NCI-H2081 treated with DMSO at 0.1 percent for 48 hours (cell line): ENCODE measurements around the gene HACL1.
"Not testable (repeated sequence)": the region's sequence is repeated elsewhere in the genome, so short reads cannot be mapped to it uniquely, and the experiment has no call there.

Experiments
- DNase-seq: peaks from one replicate; lab custom pipeline; 2025; lab: John Stamatoyannopoulos, UW

Gene HACL1

DNA sequence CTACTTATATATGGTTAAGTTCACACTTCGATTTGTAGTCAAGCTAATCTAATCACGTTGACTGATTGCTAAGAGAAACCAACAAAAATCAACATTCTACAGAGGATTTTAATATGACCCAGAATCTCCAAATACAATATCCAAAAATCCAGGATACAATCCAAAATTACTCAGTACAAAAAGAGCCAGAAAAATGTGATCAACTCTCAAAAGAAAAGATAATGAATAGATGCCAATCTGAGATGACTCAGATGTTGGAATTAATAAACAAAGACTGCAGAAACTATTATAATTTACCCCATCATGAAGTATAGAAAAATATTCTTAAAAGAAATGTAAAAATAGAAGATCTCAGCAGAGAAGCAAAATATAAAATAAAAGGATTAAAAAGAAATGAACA is 22.3 kb downstream of the HACL1 start:
- DNase-seq, result no peak

GRCh38 chr3:15578289-15578867 is 23.0 kb downstream of the HACL1 start:
- DNase-seq, result no peak

- no peak for DNase-seq
Measured at GRCh38 chr3:15576475-15576874, 24.9 kb downstream of the HACL1 start.

GRCh38 chr3:15575446-15575845 is 25.9 kb downstream of the HACL1 start:
- no peak for DNase-seq

GRCh38 chr3:15572138-15572537 is 29.2 kb downstream of the HACL1 start:
- DNase-seq, result no peak

- no peak for DNase-seq
Measured at GRCh38 chr3:15563190-15563589, 38.2 kb downstream of the HACL1 start.

DNA sequence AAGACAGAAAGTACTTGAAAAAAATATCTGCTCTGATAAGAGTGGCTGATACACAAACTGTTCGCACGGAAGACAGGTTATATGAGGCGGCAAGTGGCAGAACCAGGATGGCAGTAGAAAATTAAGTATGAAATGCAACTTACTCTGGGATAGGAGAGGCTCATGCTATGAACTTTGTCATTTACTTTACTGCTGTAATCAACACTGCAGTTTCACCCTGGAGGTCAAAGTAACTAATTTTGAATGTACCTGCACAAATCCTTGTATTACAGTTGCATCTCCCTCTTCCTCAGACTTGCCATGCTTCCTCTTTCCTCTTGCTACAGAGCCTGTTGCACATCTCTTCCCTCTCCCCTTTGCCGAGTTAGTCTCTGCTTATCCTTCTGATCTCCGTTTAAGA is 38.8 kb downstream of the HACL1 start:
- no peak for DNase-seq

DNA sequence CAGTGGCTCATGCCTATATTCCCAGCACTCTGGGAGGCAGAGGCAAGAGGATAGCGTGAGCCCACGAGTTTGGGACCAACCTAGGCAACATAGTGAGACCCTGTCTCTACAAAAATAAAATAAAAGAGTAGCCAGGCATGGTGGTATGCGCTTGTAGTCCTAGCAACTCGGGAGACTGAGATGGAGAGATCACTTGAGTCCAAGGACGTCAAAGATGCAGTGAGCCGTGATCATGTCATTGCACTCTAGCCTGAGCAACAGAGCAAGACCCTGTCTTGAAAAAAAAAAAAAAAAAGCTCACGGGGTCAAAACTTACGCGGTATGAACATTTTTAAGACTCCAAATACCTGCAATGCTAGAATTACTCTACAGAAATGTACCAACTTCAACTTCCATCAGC is 42.8 kb downstream of the HACL1 start:
- DNase-seq, result no peak

GRCh38 chr3:15557511-15557946 is 43.8 kb downstream of the HACL1 start:
- DNase-seq, result peak; percentile 39

- no peak for DNase-seq
Measured at GRCh38 chr3:15556512-15556911, 44.9 kb downstream of the HACL1 start.

GRCh38 chr3:15553749-15554148 is 47.6 kb downstream of the HACL1 start:
- DNase-seq, result no peak

DNA sequence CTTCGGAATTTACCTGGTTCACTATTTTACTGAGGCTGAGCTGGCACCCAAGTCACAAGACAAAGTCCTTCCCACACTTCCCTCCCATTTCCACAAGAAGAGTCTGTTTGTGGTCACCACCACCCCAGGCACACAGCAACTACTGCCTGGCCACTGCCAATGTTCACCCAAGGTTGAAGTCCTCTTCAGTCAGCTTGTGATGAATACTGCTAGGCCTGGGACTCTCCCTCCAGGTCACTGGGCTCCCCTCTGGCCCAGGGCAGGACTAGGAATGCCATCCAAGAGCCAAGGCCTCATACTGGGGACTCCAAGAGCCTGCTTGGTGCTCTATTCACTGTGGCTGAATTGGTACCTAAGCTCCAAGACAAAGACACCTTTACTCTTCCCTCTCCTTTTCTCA is 49.5 kb downstream of the HACL1 start:
- no peak for DNase-seq

DNA sequence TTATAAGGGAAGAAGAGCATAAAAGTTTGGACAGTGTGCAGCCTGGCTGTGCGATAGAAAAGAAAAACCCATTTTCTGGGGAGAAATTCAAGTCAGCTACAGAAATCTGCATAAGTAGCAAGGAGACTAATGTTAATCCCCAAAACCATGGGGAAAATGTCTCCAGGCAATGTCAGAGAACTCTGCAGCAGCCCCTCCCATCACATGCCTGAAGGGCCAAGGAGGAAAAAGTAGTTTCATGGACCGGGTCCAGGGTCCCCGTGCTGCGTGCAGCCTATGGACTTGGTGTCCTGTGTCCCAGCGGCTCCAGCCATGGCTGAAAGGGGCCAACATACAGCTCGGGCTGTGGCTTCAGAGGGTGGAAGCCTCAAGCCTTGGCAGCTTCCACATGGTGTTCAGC is 51.5 kb downstream of the HACL1 start:
- DNase-seq, result no peak

GRCh38 chr3:15542614-15543013 is 58.8 kb downstream of the HACL1 start:
- DNase-seq, result no peak

DNA sequence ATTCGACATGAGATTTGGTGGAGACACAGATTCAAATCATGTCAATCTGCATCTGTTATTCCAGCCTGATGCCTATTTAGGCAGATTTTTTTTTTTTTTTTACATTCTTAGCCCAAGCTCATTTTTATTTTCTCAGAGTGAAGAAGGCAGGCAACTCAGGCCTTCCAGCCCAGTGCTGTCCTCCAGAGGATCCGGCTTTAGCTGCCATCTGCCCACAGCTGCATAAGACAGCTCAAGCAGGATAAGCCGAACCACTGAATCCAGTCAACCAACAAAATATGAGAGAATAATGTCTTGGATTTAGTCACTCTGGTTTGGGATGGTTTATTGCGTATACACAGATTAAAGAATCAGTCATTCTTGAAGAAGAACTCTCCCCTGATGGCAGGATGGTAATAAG is 60.0 kb downstream of the HACL1 start:
- no peak for DNase-seq

DNA sequence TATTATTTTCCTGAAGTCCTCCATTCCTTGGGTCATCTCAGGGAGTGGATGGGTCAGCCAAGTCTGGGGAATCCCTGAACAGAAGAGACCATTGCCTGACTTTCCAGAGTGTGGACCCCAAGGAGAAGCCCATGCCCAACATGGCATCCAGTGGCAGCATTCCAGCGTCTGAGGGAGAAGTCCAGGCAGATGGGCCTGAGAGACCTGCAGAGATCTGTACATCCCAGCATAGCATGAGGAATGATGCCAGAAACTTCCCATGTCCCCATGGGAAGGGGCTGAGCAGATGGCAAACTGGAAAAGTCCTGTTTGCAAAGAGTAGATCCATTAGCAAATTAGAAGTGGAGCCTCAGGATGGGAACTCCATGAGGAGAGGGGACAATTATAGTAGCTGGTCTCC is 62.3 kb downstream of the HACL1 start:
- no peak for DNase-seq

DNA sequence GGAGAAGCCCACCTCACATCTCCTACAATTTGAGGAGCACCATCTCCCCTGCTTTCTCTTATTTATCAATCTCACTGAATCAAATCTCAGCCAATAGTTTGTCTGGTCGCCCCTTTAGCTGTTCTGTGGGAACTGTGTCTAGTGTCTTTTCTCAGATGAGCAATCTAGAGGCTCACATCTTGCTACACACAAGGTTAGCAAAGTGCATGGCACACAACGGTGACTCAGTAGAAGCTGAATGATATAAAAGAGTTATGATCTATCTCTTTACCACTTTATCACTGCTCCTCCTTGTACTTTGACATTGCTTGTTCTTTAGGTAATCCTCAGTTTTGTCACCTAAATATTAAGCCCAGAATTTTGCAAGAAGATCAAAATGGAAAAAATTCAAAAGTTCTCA is 63.0 kb downstream of the HACL1 start:
- no peak for DNase-seq

DNA sequence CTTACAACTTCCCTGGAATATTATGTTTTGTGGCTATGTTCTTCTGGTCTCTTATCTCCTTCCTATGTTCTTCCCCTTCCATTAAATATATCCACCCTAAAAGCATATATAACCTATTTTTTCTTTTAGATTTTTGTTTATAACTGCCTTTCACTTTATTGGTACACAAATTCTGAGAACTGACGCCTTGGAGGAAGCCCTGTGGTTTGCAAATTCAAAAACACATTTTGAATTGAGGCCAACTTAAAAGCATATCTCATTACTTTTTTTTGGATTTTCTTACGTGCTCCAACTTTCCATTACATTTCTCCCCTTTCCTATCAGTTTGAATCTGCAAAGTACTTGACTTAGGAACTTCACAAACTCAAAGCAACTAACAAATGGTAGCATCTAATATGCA is 64.5 kb downstream of the HACL1 start:
- DNase-seq, result no peak

- no peak for DNase-seq
Measured at GRCh38 chr3:15535732-15536131, 65.6 kb downstream of the HACL1 start.

GRCh38 chr3:15532614-15533013 is 68.8 kb downstream of the HACL1 start:
- not testable (repeated sequence) for DNase-seq

GRCh38 chr3:15531346-15531745 is 70.0 kb downstream of the HACL1 start:
- DNase-seq, result no peak

GRCh38 chr3:15528854-15529537 is 72.4 kb downstream of the HACL1 start:
- no peak for DNase-seq

DNA sequence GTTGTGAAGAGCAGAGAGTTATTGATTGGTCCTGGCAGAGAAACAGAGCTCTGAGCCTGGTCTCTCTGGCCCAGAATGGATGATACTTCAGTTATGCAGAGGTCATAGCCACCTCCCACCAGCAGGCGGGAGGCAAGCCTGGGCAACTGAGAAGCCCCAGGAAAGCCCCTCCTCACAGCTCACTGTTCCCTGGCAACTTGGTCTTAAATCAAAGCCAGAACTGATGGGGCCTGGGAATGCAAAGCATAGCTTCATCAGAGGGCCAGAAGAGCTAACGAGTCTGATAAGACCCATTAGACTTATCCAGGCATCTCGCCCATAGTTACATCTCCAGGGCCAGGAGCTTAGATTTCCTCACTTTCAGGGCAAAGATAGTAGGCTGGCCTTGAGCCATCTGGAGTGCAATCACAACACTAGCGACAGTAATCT is 74.3 kb downstream of the HACL1 start:
- no peak for DNase-seq

DNA sequence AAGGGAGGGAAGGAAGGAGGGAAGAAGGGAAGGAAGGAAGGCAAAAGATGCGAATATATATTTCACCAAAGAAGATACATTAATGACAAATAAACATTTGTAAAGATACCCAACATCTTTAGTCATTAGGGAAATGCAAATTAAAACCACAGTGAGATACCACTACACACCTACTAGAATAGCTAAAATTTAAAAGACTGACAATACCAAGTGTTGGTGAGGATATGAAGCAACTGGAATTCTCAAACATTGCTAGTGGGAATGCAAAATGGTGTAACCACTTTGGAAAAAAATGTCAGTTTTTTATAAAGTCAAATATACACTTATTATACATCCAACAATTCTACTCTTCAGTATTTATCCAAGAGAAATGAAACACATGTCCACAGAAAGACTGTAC is 75.6 kb downstream of the HACL1 start:
- no peak for DNase-seq
